Colonic mucosa (tissue), 4 donors: ENCODE measurements around the gene ZMYND15. TPM values are rescaled to one million over a fixed set of nuclear protein-coding genes. Genes with fewer than 3 reads are reported as not detected.

Source experiments
- DNase-seq: peaks from one replicate; pipeline ENCODE4 v3.0.0-alpha.2; 2020
- H3K27ac ChIP-seq: fragments of 200-600 bp; one replicate; pipeline ENCODE4 v1.8.0; 2021
- H3K27me3 ChIP-seq: fragments of 200-600 bp; one replicate; pipeline ENCODE4 v1.8.0; 2021
- H3K36me3 ChIP-seq: fragments of 200-600 bp; one replicate; pipeline ENCODE4 v1.8.0; 2021
- H3K4me1 ChIP-seq: fragments of 200-600 bp; one replicate; pipeline ENCODE4 v1.8.0; 2021; ENCODE audit warnings: mild to moderate bottlenecking
- H3K4me3 ChIP-seq: fragments of 200-600 bp; one replicate; pipeline ENCODE4 v1.8.0; 2021
- H3K9ac ChIP-seq, 2 donors: one replicate each; pipeline ENCODE4 v1.7.0; 2013; ENCODE audit warnings: control low read depth in 2 of 2, low read depth in 2 of 2, low read length in 2 of 2
- H3K9me3 ChIP-seq: fragments of 200-600 bp; one replicate; pipeline ENCODE4 v1.8.0; 2021
- intact Hi-C: fragments of 100-400 bp; cut with DNase I; formaldehyde crosslinking; loops from one replicate; pipeline ENCODE4 v1.14.1; 2022
- total RNA-seq, 2 donors: library from RNA; stranded (reverse); fragmentation: NEBNext Ultra II Directional in 1 of 2; extraction: Animal tissue kit (Norgen Biotek cat#: 25700) in 1 of 2; gene quantifications; one replicate each; pipeline ENCODE4 v1.2.1, GENCODE V29; 2021
- TF ChIP-seq, protein P1 (sequence below): fragments of 200-600 bp; IDR thresholded peaks from one replicate; pipeline ENCODE4 v1.8.0; 2022; ENCODE audit warnings: antibody characterized with exemption, mild to moderate bottlenecking
- donor health status: healthy.
- donor health status: DM: no; HTN: no; CAD: no.
- donor health status: DM: no; HTN: no; CAD: no.

The ZMYND15 gene
- total RNA-seq, 2 donors from 2014 or later: 0.89 to 1.2 TPM

DNA sequence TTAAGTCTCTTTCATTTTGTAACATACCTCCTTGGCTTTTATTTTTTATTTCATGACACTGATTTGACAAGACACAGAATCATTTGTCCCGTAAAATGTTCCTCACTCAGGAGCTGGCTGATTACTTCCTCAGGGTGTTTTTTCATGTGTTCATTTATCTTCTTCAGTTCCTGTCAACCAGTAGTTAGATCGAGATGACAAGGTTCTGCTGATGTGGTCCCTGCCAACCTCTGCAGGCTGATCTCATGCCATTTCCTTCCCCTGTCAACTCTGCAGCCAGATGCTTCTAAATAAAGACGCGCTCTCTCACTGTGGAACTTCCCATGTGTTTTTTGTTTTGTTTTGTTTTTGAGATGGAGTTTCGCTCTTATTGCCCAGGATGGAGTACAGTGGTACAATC lies 8.2 kb downstream of the ZMYND15 start:
- Histone ChIP-seq H3K9me3 (no peaks in the 10 kb centered on the region), H3K27ac (no peak overlapping the region), H3K27me3 (no peaks in the 10 kb centered on the region), H3K4me1 (peaks cover 3% of the 10 kb centered on the region), H3K36me3 (no peaks in the 10 kb centered on the region), H3K9ac (no peak overlapping the region), H3K4me3 (no peak overlapping the region)
- TF ChIP-seq, protein P1, sequence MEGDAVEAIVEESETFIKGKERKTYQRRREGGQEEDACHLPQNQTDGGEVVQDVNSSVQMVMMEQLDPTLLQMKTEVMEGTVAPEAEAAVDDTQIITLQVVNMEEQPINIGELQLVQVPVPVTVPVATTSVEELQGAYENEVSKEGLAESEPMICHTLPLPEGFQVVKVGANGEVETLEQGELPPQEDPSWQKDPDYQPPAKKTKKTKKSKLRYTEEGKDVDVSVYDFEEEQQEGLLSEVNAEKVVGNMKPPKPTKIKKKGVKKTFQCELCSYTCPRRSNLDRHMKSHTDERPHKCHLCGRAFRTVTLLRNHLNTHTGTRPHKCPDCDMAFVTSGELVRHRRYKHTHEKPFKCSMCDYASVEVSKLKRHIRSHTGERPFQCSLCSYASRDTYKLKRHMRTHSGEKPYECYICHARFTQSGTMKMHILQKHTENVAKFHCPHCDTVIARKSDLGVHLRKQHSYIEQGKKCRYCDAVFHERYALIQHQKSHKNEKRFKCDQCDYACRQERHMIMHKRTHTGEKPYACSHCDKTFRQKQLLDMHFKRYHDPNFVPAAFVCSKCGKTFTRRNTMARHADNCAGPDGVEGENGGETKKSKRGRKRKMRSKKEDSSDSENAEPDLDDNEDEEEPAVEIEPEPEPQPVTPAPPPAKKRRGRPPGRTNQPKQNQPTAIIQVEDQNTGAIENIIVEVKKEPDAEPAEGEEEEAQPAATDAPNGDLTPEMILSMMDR: no peak
- no peak for DNase-seq
- intact Hi-C loops: no loop called here

DNA sequence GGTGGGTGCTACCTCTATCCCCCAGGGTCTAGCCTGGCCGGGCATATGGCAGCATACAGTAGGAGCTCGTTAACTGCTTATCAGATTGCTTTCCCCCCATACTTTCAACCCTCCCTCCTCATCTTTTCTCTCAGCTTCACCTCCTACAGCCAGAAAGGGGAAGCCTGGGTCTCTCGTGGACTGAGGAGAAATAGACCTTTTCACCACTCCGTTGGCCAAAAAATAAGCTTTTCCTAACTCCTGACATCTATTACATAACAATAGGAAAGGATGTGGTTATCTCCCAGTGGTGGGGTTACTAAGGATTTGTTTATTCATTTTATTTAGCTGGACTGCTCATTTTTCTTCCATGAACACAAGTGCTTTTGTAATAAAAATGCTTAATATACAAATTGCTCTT lies 9.1 kb downstream of the ZMYND15 start:
- H3K9ac ChIP-seq: no peak overlapping the region
- H3K4me1 ChIP-seq: peaks cover 3% of the 10 kb centered on the region
- TF ChIP-seq, protein P1: no peak
- intact Hi-C loops: no loop called here
- H3K27me3 ChIP-seq: no peaks in the 10 kb centered on the region
- no peaks in the 10 kb centered on the region for H3K36me3 ChIP-seq
- H3K9me3 ChIP-seq: no peaks in the 10 kb centered on the region
- H3K27ac ChIP-seq: no peak overlapping the region
- DNase-seq: no peak
- no peak overlapping the region for H3K4me3 ChIP-seq

DNA sequence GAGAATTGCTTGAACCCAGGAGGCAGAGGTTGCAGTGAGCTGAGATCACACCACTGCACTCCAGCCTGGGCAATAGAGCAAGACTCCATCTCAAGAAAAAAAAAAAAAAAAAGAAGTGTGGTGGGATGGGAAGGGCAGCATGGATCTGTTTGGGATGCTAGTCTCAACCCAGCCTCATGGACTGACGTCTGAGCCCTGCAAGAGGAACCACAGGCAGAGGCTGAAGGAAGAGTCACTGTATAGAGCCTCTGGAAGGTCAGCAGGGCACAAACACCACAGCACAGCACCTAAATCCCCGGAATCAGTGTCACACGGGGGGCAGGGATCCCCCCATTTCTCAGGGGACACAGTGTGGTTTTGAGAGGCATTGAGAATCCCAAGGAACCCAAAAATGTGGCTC lies 11.0 kb downstream of the ZMYND15 start:
- no peak overlapping the region for H3K4me3 ChIP-seq
- H3K27ac ChIP-seq: no peak overlapping the region
- no peaks in the 10 kb centered on the region for H3K36me3 ChIP-seq
- H3K9me3 ChIP-seq: no peaks in the 10 kb centered on the region
- H3K27me3 ChIP-seq: no peaks in the 10 kb centered on the region
- no peak overlapping the region for H3K9ac ChIP-seq
- TF ChIP-seq, protein P1: no peak
- H3K4me1 ChIP-seq: peaks cover under 1% of the 10 kb centered on the region
- DNase-seq: no peak
- intact Hi-C loops: no loop called here

DNA sequence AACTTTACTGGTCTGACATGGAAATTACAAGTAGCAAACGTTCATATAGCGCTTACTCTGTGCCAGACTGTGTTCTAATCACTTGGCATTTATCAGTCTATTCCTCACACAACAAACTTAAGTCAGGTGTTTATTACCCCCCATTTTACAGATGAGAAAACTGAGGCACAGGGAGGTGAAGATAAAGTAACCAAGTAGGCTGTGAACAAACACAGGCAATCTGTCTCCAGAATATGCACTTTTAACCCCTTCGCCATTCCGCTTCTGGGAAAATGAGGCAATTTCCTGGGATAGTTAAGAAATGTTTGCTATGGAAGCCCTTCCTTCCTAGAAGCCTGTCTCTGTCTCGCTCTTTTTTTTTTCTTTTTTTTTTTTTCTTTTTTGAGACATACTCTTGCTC lies 12.3 kb downstream of the ZMYND15 start:
- Histone ChIP-seq H3K9me3 (no peaks in the 10 kb centered on the region), H3K27me3 (no peaks in the 10 kb centered on the region), H3K36me3 (no peaks in the 10 kb centered on the region), H3K27ac (no peak overlapping the region), H3K9ac (no peak overlapping the region), H3K4me1 (no peaks in the 10 kb centered on the region), H3K4me3 (no peak overlapping the region)
- no peak for DNase-seq
- intact Hi-C loops: no loop called here
- TF ChIP-seq, protein P1: no peak

DNA sequence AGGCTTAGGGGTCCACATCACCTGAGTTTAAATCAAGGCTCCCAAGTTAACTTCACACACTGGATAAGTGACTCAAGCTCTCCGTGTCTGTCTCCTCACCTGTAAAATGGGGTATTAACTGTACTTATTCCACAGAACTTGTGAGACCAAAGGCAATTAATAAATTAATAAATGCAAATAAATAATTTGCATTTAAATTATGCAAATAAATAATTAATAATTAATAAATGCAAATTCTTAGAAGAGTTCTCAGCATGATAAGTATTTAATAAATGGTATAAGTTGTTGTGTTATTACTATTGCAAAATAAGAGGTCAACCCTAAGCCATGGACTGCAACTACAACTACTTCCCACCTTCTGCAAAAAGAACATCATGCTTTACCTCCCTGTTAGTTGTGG lies 13.8 kb downstream of the ZMYND15 start:
- Histone ChIP-seq H3K27ac (no peak overlapping the region), H3K9me3 (no peaks in the 10 kb centered on the region), H3K4me1 (no peaks in the 10 kb centered on the region), H3K27me3 (no peaks in the 10 kb centered on the region), H3K4me3 (no peak overlapping the region), H3K36me3 (no peaks in the 10 kb centered on the region), H3K9ac (no peak overlapping the region)
- TF ChIP-seq, protein P1: no peak
- intact Hi-C loops: no loop called here
- no peak for DNase-seq

DNA sequence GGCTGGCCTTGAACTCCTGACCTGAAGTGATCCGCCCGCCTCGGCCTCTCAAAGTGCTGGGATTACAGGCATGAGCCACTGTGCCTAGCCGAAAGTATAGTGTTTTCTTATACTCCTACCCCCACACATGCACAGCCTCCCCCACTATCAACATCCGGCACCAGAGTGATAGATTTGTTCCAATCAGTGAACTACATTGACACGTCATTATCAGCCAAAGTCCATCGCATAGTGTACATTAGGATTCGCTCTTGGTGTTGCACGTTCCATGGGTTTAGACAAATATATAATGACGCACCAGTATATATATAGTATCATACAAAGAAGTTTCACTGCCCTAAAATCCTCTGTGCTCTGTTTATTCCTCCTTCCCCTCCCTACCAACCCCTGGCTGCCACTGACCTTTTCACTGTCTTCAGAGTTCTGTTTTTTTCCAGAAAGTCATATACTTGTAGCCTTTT lies 20.2 kb downstream of the ZMYND15 start:
- Histone ChIP-seq H3K27me3 (no peaks in the 10 kb centered on the region), H3K4me3 (no peak overlapping the region), H3K4me1 (no peaks in the 10 kb centered on the region), H3K36me3 (no peaks in the 10 kb centered on the region), H3K9ac (no peak overlapping the region), H3K27ac (no peak overlapping the region), H3K9me3 (no peaks in the 10 kb centered on the region)
- TF ChIP-seq, protein P1: no peak
- intact Hi-C loops: no loop called here
- no peak for DNase-seq
